GM19397 (cell line): Measurements from ENCODE around the gene EHMT1.
"Not testable (repeated sequence)": the region's sequence is repeated elsewhere in the genome, so short reads cannot be mapped to it uniquely, and the experiment has no call there.

Source experiments
- ATAC-seq: cut with Tn5 transposase; IDR thresholded peaks from one replicate; pipeline ENCODE4 v1.9.1; 2021; ENCODE audit warnings: mild to moderate bottlenecking, moderate library complexity; ENCODE audit not compliant: unreplicated experiment

Gene EHMT1

GRCh38 chr9:137590123-137590468 is 28.7 kb upstream of the EHMT1 start:
- no peak for ATAC-seq

GRCh38 chr9:137590469-137591383 is 28.1 kb upstream of the EHMT1 start, which contains the start of gene ZMYND19:
Gene ZMYND19, minus strand, starts transcription at chr9:137590512. Its CDS starts 249 bp downstream, at chr9:137590263.
- ATAC-seq, result peak; percentile 83

GRCh38 chr9:137592767-137593166 is 26.0 kb upstream of the EHMT1 start:
- no peak for ATAC-seq

- no peak for ATAC-seq
Observed at GRCh38 chr9:137593176-137593575, 25.6 kb upstream of the EHMT1 start.

GRCh38 chr9:137596577-137596976 is 22.2 kb upstream of the EHMT1 start:
- not testable (repeated sequence) for ATAC-seq

GRCh38 chr9:137598943-137599342 is 19.9 kb upstream of the EHMT1 start:
- no peak for ATAC-seq

- no peak for ATAC-seq
Observed at GRCh38 chr9:137602661-137603060, 16.1 kb upstream of the EHMT1 start.

GRCh38 chr9:137603879-137604278 is 14.9 kb upstream of the EHMT1 start:
- ATAC-seq, result no peak

- ATAC-seq, result no peak
Observed at GRCh38 chr9:137604345-137605086, 14.3 kb upstream of the EHMT1 start.

GRCh38 chr9:137605121-137606004 is 13.4 kb upstream of the EHMT1 start, which contains the start of gene ARRDC1:
Gene ARRDC1, plus strand, starts transcription at chr9:137605686. Its CDS starts 32 bp downstream, at chr9:137605718.
- peak; percentile 52 for ATAC-seq

GRCh38 chr9:137606005-137606621 is 12.7 kb upstream of the EHMT1 start:
- no peak for ATAC-seq

- no peak for ATAC-seq
Observed at GRCh38 chr9:137606734-137607138, 12.1 kb upstream of the EHMT1 start.

GRCh38 chr9:137607141-137607857 is 11.5 kb upstream of the EHMT1 start:
- ATAC-seq, result no peak

GRCh38 chr9:137610944-137611343 is 7.9 kb upstream of the EHMT1 start:
- ATAC-seq, result no peak

GRCh38 chr9:137611623-137612609 is 6.9 kb upstream of the EHMT1 start:
- no peak for ATAC-seq

GRCh38 chr9:137612741-137613142 is 6.1 kb upstream of the EHMT1 start:
- no peak for ATAC-seq

GRCh38 chr9:137613259-137613658 is 5.5 kb upstream of the EHMT1 start:
- no peak for ATAC-seq

- ATAC-seq, result no peak
Observed at GRCh38 chr9:137613738-137614523, 4.9 kb upstream of the EHMT1 start.
